HAP-1 (cell line): ENCODE data around the gene TVP23A.

Experiments
- DNase-seq, 2 experiments: peaks; one replicate each; pipeline ENCODE4 v3.0.0-alpha.2; 2016 to 2020; ENCODE audit warnings: low spot score in 2 of 2
- H3K27me3 ChIP-seq: fragments of 250-450 bp; sonication (Bioruptor Pico); 2 replicates; pipeline ENCODE4 v1.5.1; 2020; ENCODE audit warnings: low read depth, mild to moderate bottlenecking, moderate library complexity
- H3K36me3 ChIP-seq: fragments of 250-450 bp; sonication (Bioruptor Pico); replicated peaks from 2 replicates; pipeline ENCODE4 v1.5.1; 2020; ENCODE audit warnings: mild to moderate bottlenecking
- H3K4me1 ChIP-seq: fragments of 250-450 bp; sonication (Bioruptor Pico); 2 replicates; pipeline ENCODE4 v1.5.1; 2020; ENCODE audit warnings: mild to moderate bottlenecking
- H3K4me3 ChIP-seq: fragments of 250-450 bp; sonication (Bioruptor Pico); 2 replicates; pipeline ENCODE4 v1.5.1; 2020; ENCODE audit warnings: mild to moderate bottlenecking, moderate library complexity
- H3K9me3 ChIP-seq: fragments of 250-450 bp; sonication (Bioruptor Pico); 2 replicates; pipeline ENCODE4 v1.5.1; 2020; ENCODE audit warnings: mild to moderate bottlenecking, moderate library complexity
- in situ Hi-C: fragments of 300-500 bp; cut with MboI; formaldehyde crosslinking; loops from 3 replicates; pipeline ENCODE4 v1.14.3; 2020; ENCODE audit warnings: low sequenced_read_pairs, inconsistent platforms, mixed read lengths

The TVP23A gene

GRCh38 chr16:10817963-10818941 is at the start of gene TVP23A:
Gene TVP23A, minus strand, starts transcription at chr16:10818794. Its CDS starts 301 bp downstream, at chr16:10818493.
- in situ Hi-C loops, result no loop called here

GRCh38 chr16:10868104-10868595 is 49.6 kb upstream of the TVP23A start:
- no peak for DNase-seq
- Histone ChIP-seq H3K4me1 (no peaks in the 10 kb centered on the region), H3K9me3 (no peaks in the 10 kb centered on the region), H3K36me3 (no peaks in the 10 kb centered on the region), H3K27me3 (no peaks in the 10 kb centered on the region), H3K4me3 (no peak overlapping the region)
- in situ Hi-C loops, result no loop called here

More at GRCh38 chr16:10817963-10818941, at the start of gene TVP23A:
- Histone ChIP-seq H3K4me3 (no peak within 1 kb of the TSS), H3K27me3 (no peaks in the 10 kb centered on the region), H3K4me1 (no peaks in the 10 kb centered on the region), H3K9me3 (no peaks in the 10 kb centered on the region), H3K36me3 (no peaks in the 10 kb centered on the region)
- no peak for DNase-seq

GRCh38 chr16:10867199-10867598 is 48.6 kb upstream of the TVP23A start:
- Histone ChIP-seq H3K4me3 (no peak overlapping the region), H3K36me3 (no peaks in the 10 kb centered on the region), H3K27me3 (no peaks in the 10 kb centered on the region), H3K9me3 (no peaks in the 10 kb centered on the region), H3K4me1 (no peaks in the 10 kb centered on the region)
- no peak for DNase-seq
- in situ Hi-C loops, result no loop called here

GRCh38 chr16:10865991-10866966 is 47.7 kb upstream of the TVP23A start:
- no peaks in the 10 kb centered on the region for H3K4me1 ChIP-seq
- no peaks in the 10 kb centered on the region for H3K36me3 ChIP-seq

GRCh38 chr16:10862438-10862837 is 43.8 kb upstream of the TVP23A start:
- Histone ChIP-seq H3K9me3 (no peaks in the 10 kb centered on the region), H3K4me1 (no peaks in the 10 kb centered on the region), H3K4me3 (no peak overlapping the region), H3K36me3 (no peaks in the 10 kb centered on the region), H3K27me3 (no peaks in the 10 kb centered on the region)
- no peak for DNase-seq
- in situ Hi-C loops, result no loop called here

More at GRCh38 chr16:10865991-10866966, 47.7 kb upstream of the TVP23A start:
- Histone ChIP-seq H3K27me3 (no peaks in the 10 kb centered on the region), H3K9me3 (no peaks in the 10 kb centered on the region), H3K4me3 (no peak overlapping the region)
- no peak for DNase-seq
- in situ Hi-C loops, result no loop called here

- no peak for DNase-seq
- H3K4me3 ChIP-seq, result no peak overlapping the region
- in situ Hi-C loops, result no loop called here
- no peaks in the 10 kb centered on the region for H3K9me3 ChIP-seq
- H3K27me3 ChIP-seq, result no peaks in the 10 kb centered on the region
- no peaks in the 10 kb centered on the region for H3K4me1 ChIP-seq
- no peaks in the 10 kb centered on the region for H3K36me3 ChIP-seq
These were observed 41.1 kb upstream of the TVP23A start for GRCh38 chr16:10859658-10860057.

GRCh38 chr16:10859020-10859419 is 40.4 kb upstream of the TVP23A start:
- Histone ChIP-seq H3K9me3 (no peaks in the 10 kb centered on the region), H3K4me1 (no peaks in the 10 kb centered on the region), H3K4me3 (no peak overlapping the region), H3K27me3 (no peaks in the 10 kb centered on the region), H3K36me3 (no peaks in the 10 kb centered on the region)
- in situ Hi-C loops, result no loop called here
- DNase-seq, result no peak

- Histone ChIP-seq H3K9me3 (no peaks in the 10 kb centered on the region), H3K27me3 (no peaks in the 10 kb centered on the region), H3K4me3 (no peak overlapping the region), H3K36me3 (no peaks in the 10 kb centered on the region), H3K4me1 (no peaks in the 10 kb centered on the region)
- in situ Hi-C loops, result no loop called here
- no peak for DNase-seq
These were observed 39.6 kb upstream of the TVP23A start for GRCh38 chr16:10858203-10858602.

- no peaks in the 10 kb centered on the region for H3K36me3 ChIP-seq
- no peaks in the 10 kb centered on the region for H3K27me3 ChIP-seq
- no peaks in the 10 kb centered on the region for H3K4me1 ChIP-seq
- H3K9me3 ChIP-seq, result no peaks in the 10 kb centered on the region
- H3K4me3 ChIP-seq, result no peak overlapping the region
- in situ Hi-C loops, result no loop called here
- no peak for DNase-seq
These were observed 37.4 kb upstream of the TVP23A start for GRCh38 chr16:10856042-10856441.

GRCh38 chr16:10852948-10853347 is 34.4 kb upstream of the TVP23A start:
- no peak for DNase-seq
- Histone ChIP-seq H3K27me3 (no peaks in the 10 kb centered on the region), H3K4me1 (no peaks in the 10 kb centered on the region), H3K9me3 (no peaks in the 10 kb centered on the region), H3K4me3 (no peak overlapping the region), H3K36me3 (no peaks in the 10 kb centered on the region)
- in situ Hi-C loops, result no loop called here

- in situ Hi-C loops, result no loop called here
- Histone ChIP-seq H3K4me3 (no peak overlapping the region), H3K4me1 (no peaks in the 10 kb centered on the region), H3K27me3 (no peaks in the 10 kb centered on the region), H3K9me3 (no peaks in the 10 kb centered on the region), H3K36me3 (no peaks in the 10 kb centered on the region)
- DNase-seq, result no peak
These were observed 33.7 kb upstream of the TVP23A start for GRCh38 chr16:10852286-10852685.

- no peak for DNase-seq
- Histone ChIP-seq H3K27me3 (no peaks in the 10 kb centered on the region), H3K4me3 (no peak overlapping the region), H3K9me3 (no peaks in the 10 kb centered on the region), H3K4me1 (no peaks in the 10 kb centered on the region), H3K36me3 (no peaks in the 10 kb centered on the region)
- in situ Hi-C loops, result no loop called here
These were observed 32.9 kb upstream of the TVP23A start for GRCh38 chr16:10851512-10851911.

GRCh38 chr16:10850478-10850850 is 31.9 kb upstream of the TVP23A start:
- no peaks in the 10 kb centered on the region for H3K4me1 ChIP-seq
- H3K9me3 ChIP-seq, result no peaks in the 10 kb centered on the region
- H3K27me3 ChIP-seq, result no peaks in the 10 kb centered on the region
- in situ Hi-C loops, result no loop called here
- no peak for DNase-seq
- no peak overlapping the region for H3K4me3 ChIP-seq
- no peaks in the 10 kb centered on the region for H3K36me3 ChIP-seq
